Kidney epithelial cell (primary cell): Measurements from ENCODE around the gene TRA2A. TPM values are rescaled to one million over a fixed set of nuclear protein-coding genes. Genes with fewer than 3 reads are reported as not detected.
A peak's percentile ranks its signal among the peaks of the same experiment; 100 is the strongest.
"Not testable (repeated sequence)": the region's sequence is repeated elsewhere in the genome, so short reads cannot be mapped to it uniquely, and the experiment has no call there.

ENCODE experiments used
- DNase-seq: peaks from one replicate; pipeline ENCODE4 v3.0.0-alpha.2; 2010; ENCODE audit warnings: low read depth
- H3K27me3 ChIP-seq: 2 replicates; pipeline ENCODE4 v1.6.0; 2011; ENCODE audit warnings: low read length; ENCODE audit not compliant: control insufficient read depth, insufficient read depth
- H3K36me3 ChIP-seq: 2 replicates; pipeline ENCODE4 v1.5.1; 2011; ENCODE audit warnings: low read length; ENCODE audit not compliant: control insufficient read depth, insufficient read depth
- H3K4me3 ChIP-seq: 2 replicates; pipeline ENCODE4 v1.5.1; 2011; ENCODE audit warnings: low read depth, mild to moderate bottlenecking, control low read depth, low read length
- total RNA-seq: library from RNA; depleted of rRNA; stranded (reverse); fragments of >200 nt; gene quantifications from 2 replicates; pipeline ENCODE4 v1.2.3, GENCODE V29; 2015
- TF ChIP-seq, protein P1 (sequence below): IDR thresholded peaks from 2 replicates; pipeline ENCODE4 v1.5.1; 2011; ENCODE audit warnings: mild to moderate bottlenecking, moderate library complexity, low read length, control low read depth, inconsistent platforms; ENCODE audit not compliant: insufficient read depth, poor library complexity, severe bottlenecking

TRA2A gene
- total RNA-seq, 1 donor from 2014 or later: 36.9 TPM

DNA sequence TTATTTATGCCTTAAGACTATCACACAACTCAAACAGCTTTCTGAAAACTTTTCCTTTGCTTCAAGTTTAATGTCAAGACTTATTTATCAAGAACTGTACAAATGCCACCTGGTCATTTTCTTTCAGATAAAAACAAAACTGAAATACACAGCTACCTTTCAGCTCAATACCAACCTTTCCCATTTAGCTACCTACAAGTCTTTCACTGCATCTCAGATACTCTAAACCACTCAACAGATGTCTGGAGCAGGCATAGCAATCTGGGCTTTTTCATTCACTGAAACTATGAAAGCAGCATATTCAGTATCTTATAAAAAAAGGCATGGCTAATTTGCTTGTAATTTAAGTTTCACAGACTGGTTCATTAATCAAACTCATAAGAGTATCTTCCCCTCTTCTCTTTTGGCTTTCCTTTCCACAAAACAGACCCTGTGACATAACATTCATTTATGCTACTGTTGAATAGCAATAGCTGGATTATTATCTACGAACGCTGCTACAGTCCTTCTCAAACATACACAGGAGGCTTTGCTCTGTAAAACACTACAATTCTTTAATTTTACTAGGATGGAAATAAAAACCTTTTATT lies 8.2 kb downstream of the TRA2A start:
- Histone ChIP-seq H3K36me3 (peaks cover 2% of the 10 kb centered on the region), H3K4me3 (no peak overlapping the region), H3K27me3 (no peaks in the 10 kb centered on the region)
- TF ChIP-seq, protein P1, sequence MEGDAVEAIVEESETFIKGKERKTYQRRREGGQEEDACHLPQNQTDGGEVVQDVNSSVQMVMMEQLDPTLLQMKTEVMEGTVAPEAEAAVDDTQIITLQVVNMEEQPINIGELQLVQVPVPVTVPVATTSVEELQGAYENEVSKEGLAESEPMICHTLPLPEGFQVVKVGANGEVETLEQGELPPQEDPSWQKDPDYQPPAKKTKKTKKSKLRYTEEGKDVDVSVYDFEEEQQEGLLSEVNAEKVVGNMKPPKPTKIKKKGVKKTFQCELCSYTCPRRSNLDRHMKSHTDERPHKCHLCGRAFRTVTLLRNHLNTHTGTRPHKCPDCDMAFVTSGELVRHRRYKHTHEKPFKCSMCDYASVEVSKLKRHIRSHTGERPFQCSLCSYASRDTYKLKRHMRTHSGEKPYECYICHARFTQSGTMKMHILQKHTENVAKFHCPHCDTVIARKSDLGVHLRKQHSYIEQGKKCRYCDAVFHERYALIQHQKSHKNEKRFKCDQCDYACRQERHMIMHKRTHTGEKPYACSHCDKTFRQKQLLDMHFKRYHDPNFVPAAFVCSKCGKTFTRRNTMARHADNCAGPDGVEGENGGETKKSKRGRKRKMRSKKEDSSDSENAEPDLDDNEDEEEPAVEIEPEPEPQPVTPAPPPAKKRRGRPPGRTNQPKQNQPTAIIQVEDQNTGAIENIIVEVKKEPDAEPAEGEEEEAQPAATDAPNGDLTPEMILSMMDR: no peak
- DNase-seq: no peak

DNA sequence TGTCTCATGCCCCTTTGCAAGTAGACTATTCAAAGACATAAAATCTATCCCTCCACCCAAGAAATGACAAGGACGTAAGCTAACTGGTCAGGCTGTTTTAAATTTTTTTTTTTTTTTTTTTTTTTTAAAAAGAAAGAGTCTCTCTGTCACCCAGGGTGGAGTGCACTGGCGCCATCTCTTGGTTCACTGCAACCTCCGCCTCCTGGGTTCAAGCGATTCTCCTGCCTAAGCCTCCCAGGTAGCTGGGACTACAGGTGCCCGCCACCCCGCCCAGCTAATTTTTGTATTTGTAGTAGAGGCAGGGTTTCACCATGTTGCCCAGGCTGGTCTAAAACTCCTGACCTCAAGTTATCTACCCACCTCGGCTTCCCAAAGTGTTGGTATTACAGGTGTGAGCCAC lies 11.2 kb downstream of the TRA2A start:
- TF ChIP-seq, protein P1: peak; percentile 15
- DNase-seq: no peak
- H3K27me3 ChIP-seq: no peaks in the 10 kb centered on the region
- no peak overlapping the region for H3K4me3 ChIP-seq
- H3K36me3 ChIP-seq: peaks cover 2% of the 10 kb centered on the region

DNA sequence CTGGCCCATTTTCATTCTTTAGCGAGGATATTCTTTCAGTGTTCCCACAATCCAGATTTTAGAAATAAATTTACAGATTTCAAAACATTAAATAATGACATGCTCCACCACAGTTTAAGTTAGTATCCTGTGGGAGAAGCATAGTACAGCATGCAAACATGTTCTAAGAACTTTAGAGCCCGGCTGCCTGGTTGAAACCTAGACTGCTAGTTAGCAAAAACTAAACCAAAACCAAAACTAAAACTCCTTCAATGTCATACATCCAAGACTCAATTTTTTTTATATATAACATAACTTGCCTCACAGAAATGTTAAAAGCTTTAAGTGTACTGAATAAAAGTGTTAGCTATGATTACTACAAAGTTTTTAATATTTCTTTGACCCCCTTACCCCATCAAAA lies 17.0 kb downstream of the TRA2A start:
- TF ChIP-seq, protein P1: no peak
- Histone ChIP-seq H3K36me3 (peaks cover 3% of the 10 kb centered on the region), H3K27me3 (no peaks in the 10 kb centered on the region), H3K4me3 (no peak overlapping the region)
- no peak for DNase-seq

DNA sequence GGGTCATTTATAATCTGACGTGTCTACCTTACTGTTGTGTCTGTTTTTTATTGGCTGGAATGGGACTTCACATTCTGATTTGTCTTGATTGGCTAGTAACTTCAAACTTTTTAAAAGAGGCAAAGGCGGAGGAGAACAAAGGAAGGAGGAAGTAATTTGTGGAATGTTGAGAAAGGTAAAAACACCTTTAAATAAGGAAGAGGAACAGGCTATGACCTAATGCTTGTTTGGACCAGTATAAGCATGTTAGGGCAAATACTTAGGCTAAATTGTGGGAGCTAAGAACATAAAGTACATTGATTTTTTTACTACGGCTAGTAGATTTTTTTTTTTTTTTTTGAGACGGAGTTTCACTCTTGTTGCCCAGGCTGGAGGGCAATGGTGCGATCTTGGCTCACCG lies 18.0 kb downstream of the TRA2A start:
- H3K36me3 ChIP-seq, H3K4me3 ChIP-seq, H3K27me3 ChIP-seq, DNase-seq: not testable (repeated sequence)

DNA sequence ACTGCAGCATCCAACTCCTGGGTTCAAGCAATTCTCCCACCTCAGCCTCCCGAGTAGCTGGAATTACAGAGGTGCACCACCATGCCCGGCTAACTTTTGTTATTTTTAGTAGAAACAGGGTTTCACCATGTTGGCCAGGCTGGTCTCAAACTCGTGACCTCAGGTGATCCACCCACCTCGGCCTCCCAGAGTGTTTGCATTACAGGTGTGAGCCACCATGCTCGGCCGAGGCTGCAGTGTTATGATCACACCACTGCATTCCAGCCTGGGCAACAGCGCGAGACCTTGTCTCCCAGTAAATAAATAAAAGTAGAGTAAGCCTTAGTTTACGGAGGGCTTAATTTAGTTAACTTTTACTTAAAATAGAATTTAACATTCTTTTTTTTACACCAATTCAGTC lies 37.8 kb downstream of the TRA2A start:
- TF ChIP-seq, protein P1: no peak
- no peaks in the 10 kb centered on the region for H3K27me3 ChIP-seq
- no peak for DNase-seq
- H3K36me3 ChIP-seq: no peaks in the 10 kb centered on the region
- H3K4me3 ChIP-seq: no peak overlapping the region

DNA sequence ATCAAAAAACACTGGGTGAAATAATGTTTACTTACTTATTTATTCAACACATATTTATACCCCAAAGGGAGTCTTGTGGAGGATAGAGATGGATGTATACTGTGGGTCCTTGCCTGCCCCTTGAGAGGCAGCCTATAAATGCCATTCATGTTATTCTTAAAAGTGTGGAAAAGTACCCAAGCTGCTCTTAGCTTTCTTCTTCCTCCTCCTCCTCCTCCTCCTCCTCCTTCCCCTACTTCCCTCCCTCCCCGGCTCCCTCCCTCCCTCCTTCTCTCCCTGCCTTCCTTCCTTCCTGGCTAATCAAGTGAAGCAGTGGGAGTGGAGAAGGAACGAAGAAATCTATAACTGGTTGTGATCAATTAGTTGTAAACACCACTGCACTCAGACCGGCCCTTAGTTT lies 40.3 kb downstream of the TRA2A start:
- Histone ChIP-seq H3K36me3 (no peaks in the 10 kb centered on the region), H3K4me3 (no peak overlapping the region), H3K27me3 (no peaks in the 10 kb centered on the region)
- no peak for DNase-seq
- TF ChIP-seq, protein P1: no peak
